ENCODE results near the gene P2RY14. TPM values are rescaled to one million over a fixed set of nuclear protein-coding genes. Genes with fewer than 3 reads are reported as not detected.

Gene P2RY14
- total RNA-seq, 1 donor from 2014 or later, result not detected

DNA sequence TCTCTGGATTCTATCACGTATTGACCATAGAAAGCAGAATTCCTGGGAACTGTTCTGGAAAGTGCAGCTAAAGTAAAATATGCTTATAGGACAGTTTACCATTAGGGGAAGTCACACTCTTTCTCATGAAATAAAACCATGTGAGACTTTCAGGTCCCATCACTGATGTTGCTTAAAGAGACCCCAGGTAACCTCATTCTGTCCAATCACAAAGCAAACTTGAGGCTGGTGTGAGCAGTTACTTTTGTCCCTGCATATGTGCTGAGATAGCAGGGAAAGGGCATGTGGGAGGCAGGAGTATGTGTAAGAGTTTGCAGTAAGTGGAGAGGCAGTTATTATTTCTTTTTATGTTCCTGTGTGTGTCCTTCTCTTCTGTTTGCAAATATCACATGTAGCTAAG is 22.2 kb upstream of the P2RY14 start:
- H3K36me3 ChIP-seq (ENCODE audit: control insufficient read depth, insufficient read depth, low read length), result no peaks in the 10 kb centered on the region
- H3K4me3 ChIP-seq (ENCODE audit: low read depth, low read length), result no peak overlapping the region
- H3K27me3 ChIP-seq (ENCODE audit: control insufficient read depth, insufficient read depth, low read length), result no peaks in the 10 kb centered on the region
- TF ChIP-seq, protein P1, sequence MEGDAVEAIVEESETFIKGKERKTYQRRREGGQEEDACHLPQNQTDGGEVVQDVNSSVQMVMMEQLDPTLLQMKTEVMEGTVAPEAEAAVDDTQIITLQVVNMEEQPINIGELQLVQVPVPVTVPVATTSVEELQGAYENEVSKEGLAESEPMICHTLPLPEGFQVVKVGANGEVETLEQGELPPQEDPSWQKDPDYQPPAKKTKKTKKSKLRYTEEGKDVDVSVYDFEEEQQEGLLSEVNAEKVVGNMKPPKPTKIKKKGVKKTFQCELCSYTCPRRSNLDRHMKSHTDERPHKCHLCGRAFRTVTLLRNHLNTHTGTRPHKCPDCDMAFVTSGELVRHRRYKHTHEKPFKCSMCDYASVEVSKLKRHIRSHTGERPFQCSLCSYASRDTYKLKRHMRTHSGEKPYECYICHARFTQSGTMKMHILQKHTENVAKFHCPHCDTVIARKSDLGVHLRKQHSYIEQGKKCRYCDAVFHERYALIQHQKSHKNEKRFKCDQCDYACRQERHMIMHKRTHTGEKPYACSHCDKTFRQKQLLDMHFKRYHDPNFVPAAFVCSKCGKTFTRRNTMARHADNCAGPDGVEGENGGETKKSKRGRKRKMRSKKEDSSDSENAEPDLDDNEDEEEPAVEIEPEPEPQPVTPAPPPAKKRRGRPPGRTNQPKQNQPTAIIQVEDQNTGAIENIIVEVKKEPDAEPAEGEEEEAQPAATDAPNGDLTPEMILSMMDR (IDR thresholded peaks at IDR 0.05; ENCODE audit: insufficient read depth, low read length, poor library complexity, severe bottlenecking), result no peak
- no peak for DNase-seq (ENCODE audit: low read depth)

DNA sequence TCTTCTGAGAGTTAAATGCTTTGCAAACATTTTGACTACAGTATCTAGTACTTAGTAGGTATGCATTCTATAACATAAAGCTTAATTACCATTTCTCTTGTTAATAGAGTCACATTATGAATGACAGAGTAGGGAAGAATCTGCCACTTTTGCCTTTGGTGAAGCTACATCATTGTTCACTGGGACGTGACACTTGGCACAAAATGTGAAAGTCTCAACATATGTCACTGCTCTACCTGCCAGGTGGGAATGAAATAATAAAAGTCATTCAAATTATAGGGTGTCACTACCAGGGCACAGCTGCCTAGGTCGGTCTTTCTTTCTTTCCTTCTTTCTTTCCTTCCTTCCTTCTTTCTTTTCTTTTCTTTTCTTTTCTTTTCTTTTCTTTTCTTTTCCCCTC is 20.7 kb upstream of the P2RY14 start:
- H3K27me3 ChIP-seq (ENCODE audit: control insufficient read depth, insufficient read depth, low read length), result no peaks in the 10 kb centered on the region
- no peak overlapping the region for H3K4me3 ChIP-seq (ENCODE audit: low read depth, low read length)
- no peak for DNase-seq (ENCODE audit: low read depth)
- no peaks in the 10 kb centered on the region for H3K36me3 ChIP-seq (ENCODE audit: control insufficient read depth, insufficient read depth, low read length)
- TF ChIP-seq, protein P1 (IDR thresholded peaks at IDR 0.05; ENCODE audit: insufficient read depth, low read length, poor library complexity, severe bottlenecking), result no peak

DNA sequence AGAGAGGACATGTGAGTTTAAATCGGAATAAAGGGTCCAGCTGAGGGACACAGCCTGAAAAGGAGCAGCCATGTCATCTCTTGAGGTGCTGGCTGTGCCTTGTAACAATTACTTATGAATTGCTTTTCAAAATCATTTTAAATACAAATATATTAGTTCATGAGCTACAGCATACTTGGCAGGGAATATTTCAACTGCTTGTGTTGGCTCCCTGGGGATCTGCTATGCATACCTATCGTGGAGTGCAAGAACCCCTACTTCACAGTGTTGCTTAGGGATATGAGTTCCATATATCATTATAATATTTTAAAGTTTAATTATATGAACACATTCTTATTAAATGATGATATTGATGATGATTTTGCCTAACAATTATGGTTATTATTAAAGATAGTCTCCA is 19.1 kb upstream of the P2RY14 start:
- H3K27me3 ChIP-seq (ENCODE audit: control insufficient read depth, insufficient read depth, low read length), result no peaks in the 10 kb centered on the region
- no peaks in the 10 kb centered on the region for H3K36me3 ChIP-seq (ENCODE audit: control insufficient read depth, insufficient read depth, low read length)
- no peak overlapping the region for H3K4me3 ChIP-seq (ENCODE audit: low read depth, low read length)
- TF ChIP-seq, protein P1 (IDR thresholded peaks at IDR 0.05; ENCODE audit: insufficient read depth, low read length, poor library complexity, severe bottlenecking), result no peak
- no peak for DNase-seq (ENCODE audit: low read depth)

DNA sequence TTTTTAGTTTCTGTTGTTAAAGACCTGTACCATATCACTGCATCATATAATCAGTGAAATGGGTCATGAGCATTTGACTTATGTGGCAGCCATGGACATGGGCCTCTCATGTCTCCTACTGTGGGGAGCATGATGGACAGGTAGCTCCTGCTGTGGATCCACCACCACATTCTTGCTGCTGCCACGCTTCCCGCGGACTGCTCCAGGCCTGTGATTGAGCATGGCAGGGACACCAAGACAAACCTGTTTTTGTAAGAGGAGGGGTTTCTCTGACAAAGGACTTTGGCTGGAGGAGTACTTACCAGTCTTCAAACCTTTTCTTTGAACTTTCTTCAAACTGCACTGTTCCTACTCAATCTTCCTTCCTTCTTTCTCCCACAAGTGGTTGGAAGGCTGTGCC is 17.9 kb upstream of the P2RY14 start:
- TF ChIP-seq, protein P1 (IDR thresholded peaks at IDR 0.05; ENCODE audit: insufficient read depth, low read length, poor library complexity, severe bottlenecking), result no peak
- Histone ChIP-seq H3K4me3 (ENCODE audit: low read depth, low read length) (no peak overlapping the region), H3K27me3 (ENCODE audit: control insufficient read depth, insufficient read depth, low read length) (no peaks in the 10 kb centered on the region), H3K36me3 (ENCODE audit: control insufficient read depth, insufficient read depth, low read length) (no peaks in the 10 kb centered on the region)
- no peak for DNase-seq (ENCODE audit: low read depth)

GRCh38 chr3:151293127-151293526 is 14.8 kb upstream of the P2RY14 start:
- TF ChIP-seq, protein P1 (IDR thresholded peaks at IDR 0.05; ENCODE audit: insufficient read depth, low read length, poor library complexity, severe bottlenecking), result no peak
- Histone ChIP-seq H3K36me3 (ENCODE audit: control insufficient read depth, insufficient read depth, low read length) (no peaks in the 10 kb centered on the region), H3K27me3 (ENCODE audit: control insufficient read depth, insufficient read depth, low read length) (no peaks in the 10 kb centered on the region), H3K4me3 (ENCODE audit: low read depth, low read length) (no peak overlapping the region)
- DNase-seq (ENCODE audit: low read depth), result no peak

DNA sequence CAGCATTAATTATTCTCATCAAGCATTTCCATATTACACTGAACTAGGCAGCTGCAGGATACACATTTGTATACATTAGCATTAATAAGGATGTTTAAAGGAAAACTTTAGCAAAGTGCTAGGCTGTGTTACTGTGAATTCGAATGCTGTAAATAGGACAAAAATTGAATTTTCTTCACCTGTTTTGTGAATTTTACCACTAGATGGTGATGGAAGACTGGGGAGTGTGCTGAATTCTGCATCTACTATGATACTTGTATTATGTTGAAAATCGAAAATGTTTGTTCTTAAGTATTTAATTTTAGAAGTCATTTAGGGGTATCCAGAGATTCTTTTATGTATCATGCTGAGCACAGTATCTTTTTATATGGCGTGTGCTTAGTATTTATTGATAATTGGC is 12.3 kb upstream of the P2RY14 start:
- DNase-seq (ENCODE audit: low read depth), result no peak
- Histone ChIP-seq H3K27me3 (ENCODE audit: control insufficient read depth, insufficient read depth, low read length) (no peaks in the 10 kb centered on the region), H3K4me3 (ENCODE audit: low read depth, low read length) (no peak overlapping the region), H3K36me3 (ENCODE audit: control insufficient read depth, insufficient read depth, low read length) (no peaks in the 10 kb centered on the region)
- TF ChIP-seq, protein P1 (IDR thresholded peaks at IDR 0.05; ENCODE audit: insufficient read depth, low read length, poor library complexity, severe bottlenecking), result peak; percentile 42
